ENCODE measurements around the gene NPR2.

The NPR2 gene

DNA sequence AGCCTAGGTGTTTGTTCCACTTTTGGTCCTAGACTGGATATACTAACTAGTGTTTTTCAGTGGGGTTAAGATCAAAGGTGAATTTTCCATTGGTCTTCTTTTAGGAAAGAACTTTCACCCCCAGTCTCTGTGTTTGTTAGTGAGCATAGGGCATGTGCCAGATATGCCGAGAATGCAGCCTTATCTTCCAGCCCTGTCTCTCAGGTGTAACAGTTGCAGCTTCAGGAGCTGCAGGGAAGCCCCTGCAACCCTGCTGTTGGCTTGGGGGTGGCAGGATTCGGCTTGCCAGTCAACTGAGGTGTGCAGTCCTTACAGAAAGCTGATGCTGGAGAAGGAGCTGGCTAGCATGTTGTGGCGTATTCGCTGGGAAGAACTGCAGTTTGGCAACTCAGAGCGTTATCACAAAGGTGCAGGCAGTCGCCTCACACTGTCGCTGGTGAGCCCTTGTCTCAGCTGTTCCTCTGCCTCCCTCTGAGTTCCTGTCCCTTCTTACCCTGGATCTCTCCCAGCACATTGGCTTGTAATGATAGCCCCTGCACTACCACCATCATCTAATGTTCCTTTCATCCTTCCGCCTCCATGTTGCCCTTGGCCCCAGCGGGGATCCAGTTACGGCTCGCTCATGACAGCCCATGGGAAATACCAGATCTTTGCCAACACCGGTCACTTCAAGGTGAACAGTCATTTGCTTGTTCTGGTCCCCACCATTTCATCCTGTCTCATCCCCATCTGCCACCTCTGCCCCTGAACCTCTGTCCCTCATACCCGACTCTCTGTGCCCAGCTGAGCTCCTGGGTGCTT lies 10.1 kb downstream of the NPR2 start:
- no peak for DNase-seq

GRCh38 chr9:35806101-35806500 lies 14.7 kb downstream of the NPR2 start:
- no peak for DNase-seq

DNA sequence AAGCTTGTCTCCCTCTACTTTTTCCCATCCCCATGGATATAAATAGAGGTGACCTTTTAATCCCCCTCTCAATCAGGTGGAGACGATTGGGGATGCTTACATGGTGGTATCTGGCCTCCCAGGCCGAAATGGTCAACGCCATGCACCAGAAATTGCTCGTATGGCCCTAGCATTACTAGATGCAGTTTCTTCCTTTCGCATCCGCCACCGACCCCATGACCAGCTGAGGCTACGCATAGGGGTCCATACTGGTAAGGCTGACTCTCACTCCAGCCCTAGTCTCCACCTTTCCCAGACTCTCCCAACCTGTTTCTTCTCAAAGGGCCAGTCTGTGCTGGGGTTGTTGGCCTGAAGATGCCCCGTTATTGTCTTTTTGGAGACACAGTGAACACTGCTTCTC lies 17.0 kb downstream of the NPR2 start:
- DNase-seq: no peak

- no peak for DNase-seq
Measured at GRCh38 chr9:35810122-35810521, 18.7 kb downstream of the NPR2 start.

- no peak for DNase-seq
Measured at GRCh38 chr9:35811381-35812024, 20.1 kb downstream of the NPR2 start.

GRCh38 chr9:35812025-35812602 lies 20.7 kb downstream of the NPR2 start, which contains the start of gene SPAG8:
Gene SPAG8, minus strand, starts transcription at chr9:35812262. Its CDS starts 115 bp downstream, at chr9:35812147.
- DNase-seq: peak; percentile 90 to 92 (median 90)

- peak in 1 of 3 donors; percentile 12 for DNase-seq
Measured at GRCh38 chr9:35813434-35814105, 22.2 kb downstream of the NPR2 start.

GRCh38 chr9:35814106-35814840 lies 22.9 kb downstream of the NPR2 start:
- DNase-seq: peak; percentile 61 to 75 (median 65)

GRCh38 chr9:35814841-35815543 lies 23.6 kb downstream of the NPR2 start, which contains the start of gene HINT2:
Gene HINT2, minus strand, starts transcription at chr9:35815042. Its CDS starts 63 bp downstream, at chr9:35814979.
- peak; percentile 99 for DNase-seq

- no peak for DNase-seq
Measured at GRCh38 chr9:35816708-35817107, 25.3 kb downstream of the NPR2 start.

GRCh38 chr9:35818341-35818740 lies 26.9 kb downstream of the NPR2 start:
- no peak for DNase-seq

DNA sequence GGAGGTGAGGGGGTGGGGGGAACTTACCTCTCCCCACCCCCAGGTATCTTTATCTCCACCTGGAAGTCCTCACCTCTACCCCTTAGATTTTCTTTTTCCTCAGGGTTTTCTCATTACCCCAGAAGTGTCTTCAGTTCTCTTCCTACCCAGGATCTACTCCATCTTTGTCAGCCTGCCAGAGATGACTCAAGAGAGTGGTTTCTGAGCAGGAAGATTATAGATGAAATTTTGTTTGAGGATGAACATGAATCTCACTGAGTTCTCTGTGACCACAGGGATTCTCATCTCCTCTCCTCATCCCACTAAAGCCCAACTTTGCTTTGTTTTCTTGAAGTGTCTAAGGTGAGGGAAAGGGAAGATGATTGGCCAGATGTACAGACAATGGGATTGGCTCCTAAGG lies 28.7 kb downstream of the NPR2 start:
- DNase-seq: no peak

- no peak for DNase-seq
Measured at GRCh38 chr9:35822926-35823325, 31.5 kb downstream of the NPR2 start.

GRCh38 chr9:35826071-35826701 lies 34.8 kb downstream of the NPR2 start:
- DNase-seq: peak; percentile 70 to 81 (median 70)

- no peak for DNase-seq
Measured at GRCh38 chr9:35827486-35827885, 36.1 kb downstream of the NPR2 start.

GRCh38 chr9:35828716-35829083 lies 37.3 kb downstream of the NPR2 start, which contains the start of gene FAM221B:
Gene FAM221B, minus strand, starts transcription at chr9:35828732. Its CDS starts 2,571 bp downstream, at chr9:35826161.
- no peak for DNase-seq

GRCh38 chr9:35829084-35829763 lies 37.8 kb downstream of the NPR2 start, which contains the start of gene TMEM8B:
Gene TMEM8B, plus strand, starts transcription at chr9:35829228. Its CDS starts 220 bp downstream, at chr9:35829448.
- DNase-seq: peak; percentile 87 to 98 (median 95)

- no peak for DNase-seq
Measured at GRCh38 chr9:35829764-35830096, 38.3 kb downstream of the NPR2 start.

- no peak for DNase-seq
Measured at GRCh38 chr9:35831040-35831439, 39.6 kb downstream of the NPR2 start.

DNA sequence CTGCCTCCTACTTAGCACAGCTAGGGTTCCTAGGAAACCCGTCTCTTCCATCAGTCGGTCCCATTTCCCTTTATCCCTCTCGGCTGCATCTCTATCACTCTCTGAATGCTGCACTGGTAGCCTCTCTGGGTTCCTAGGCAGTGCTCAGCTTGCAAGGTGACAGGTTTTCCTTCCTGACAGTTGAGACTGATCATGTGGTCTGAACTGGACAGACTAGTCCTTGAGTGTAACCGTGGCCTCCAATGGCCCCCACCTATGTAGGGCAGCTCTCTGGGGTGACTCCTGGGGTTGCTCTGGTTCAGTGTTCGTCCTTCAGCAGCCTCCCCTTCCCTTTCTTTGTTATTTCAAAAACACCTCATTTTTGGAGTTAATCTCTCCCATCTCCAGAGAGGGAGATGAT lies 41.4 kb downstream of the NPR2 start:
- DNase-seq: no peak
